GM19023 (cell line): Measurements from ENCODE around the gene SLC2A4RG.
"Not testable (repeated sequence)": the region's sequence is repeated elsewhere in the genome, so short reads cannot be mapped to it uniquely, and the experiment has no call there.

Experiments
- ATAC-seq: cut with Tn5 transposase; IDR thresholded peaks from one replicate; pipeline ENCODE4 v1.9.1; 2021; ENCODE audit warnings: mild to moderate bottlenecking, moderate library complexity; ENCODE audit not compliant: unreplicated experiment

SLC2A4RG gene

GRCh38 chr20:63709149-63709527 lies 30.4 kb upstream of the SLC2A4RG start:
- ATAC-seq: no peak

- ATAC-seq: no peak
These were observed 28.4 kb upstream of the SLC2A4RG start for GRCh38 chr20:63711085-63711645.

GRCh38 chr20:63712191-63712590 lies 27.4 kb upstream of the SLC2A4RG start:
- ATAC-seq: no peak

- no peak for ATAC-seq
These were observed 24.7 kb upstream of the SLC2A4RG start for GRCh38 chr20:63714858-63715257.

GRCh38 chr20:63718996-63719395 lies 20.6 kb upstream of the SLC2A4RG start:
- no peak for ATAC-seq

GRCh38 chr20:63722967-63723622 lies 16.5 kb upstream of the SLC2A4RG start:
- ATAC-seq: not testable (repeated sequence)

- ATAC-seq: not testable (repeated sequence)
These were observed 9.3 kb upstream of the SLC2A4RG start for GRCh38 chr20:63730189-63730733.

- no peak for ATAC-seq
These were observed 8.2 kb upstream of the SLC2A4RG start for GRCh38 chr20:63731410-63731809.

GRCh38 chr20:63732118-63733095 lies 7.2 kb upstream of the SLC2A4RG start:
- no peak for ATAC-seq

GRCh38 chr20:63733117-63733516 lies 6.5 kb upstream of the SLC2A4RG start:
- no peak for ATAC-seq

GRCh38 chr20:63733579-63734081 lies 5.9 kb upstream of the SLC2A4RG start:
- no peak for ATAC-seq

- no peak for ATAC-seq
These were observed 5.2 kb upstream of the SLC2A4RG start for GRCh38 chr20:63734111-63734945.

- ATAC-seq: no peak
These were observed 4.4 kb upstream of the SLC2A4RG start for GRCh38 chr20:63734946-63735858.

- no peak for ATAC-seq
These were observed 3.5 kb upstream of the SLC2A4RG start, which contains the start of gene LIME1 for GRCh38 chr20:63735859-63736718. TSS of gene LIME1 (plus strand) at chr20:63736664. CDS start at chr20:63737550, 886 bp downstream.

GRCh38 chr20:63736893-63737694 lies 2.5 kb upstream of the SLC2A4RG start:
- no peak for ATAC-seq

- ATAC-seq: no peak
These were observed 2.0 kb upstream of the SLC2A4RG start for GRCh38 chr20:63737695-63737944.

- no peak for ATAC-seq
These were observed 1.5 kb upstream of the SLC2A4RG start for GRCh38 chr20:63737945-63738686.
